H1 (cell line): Measurements from ENCODE around the gene NOX1.

Experiments used
- CBX5 ChIP-seq: fragments of 300-800, 300-1000 bp; sonication (generic); IDR thresholded peaks from 2 replicates; pipeline ENCODE4 v1.7.1; 2016; ENCODE audit warnings: antibody characterized with exemption, low read length, low read depth
- CEBPB ChIP-seq: IDR thresholded peaks from 2 replicates; pipeline ENCODE4 v1.6.1; 2012; ENCODE audit warnings: low read depth, low read length
- CREB1 ChIP-seq: IDR thresholded peaks from 2 replicates; pipeline ENCODE4 v1.6.1; 2012; ENCODE audit warnings: inconsistent platforms
- EP300 ChIP-seq, 2 experiments: IDR thresholded peaks; 1 replicate in 1 of 2; 2 replicates in 1 of 2; pipeline ENCODE4 v1.6.1; 2011 to 2012; ENCODE audit warnings: low read depth in 2 of 2, low read length in 2 of 2, mild to moderate bottlenecking in 2 of 2, borderline replicate concordance in 1 of 2, inconsistent platforms in 1 of 2, moderate library complexity in 1 of 2
- MAFK ChIP-seq: IDR thresholded peaks from 2 replicates; pipeline ENCODE4 v1.6.1; 2012; ENCODE audit warnings: low read depth, mild to moderate bottlenecking, improper control_type of control experiment, low read length
- PHF8 ChIP-seq: fragments of 200-600 bp; sonication (generic); conservative IDR thresholded peaks from 2 replicates; pipeline ENCODE4 v1.7.1; 2012; ENCODE audit warnings: low read depth, mild to moderate bottlenecking, inconsistent platforms, low read length, moderate library complexity
- POLR2A ChIP-seq, 2 experiments: IDR thresholded peaks; 1 replicate in 1 of 2; 2 replicates in 1 of 2; pipeline ENCODE4 v1.6.1; 2011; ENCODE audit warnings: low read depth in 2 of 2, low read length in 2 of 2, mild to moderate bottlenecking in 2 of 2; ENCODE audit errors: control extremely low read depth in 1 of 2
- POLR2AphosphoS5 ChIP-seq: IDR thresholded peaks from 2 replicates; pipeline ENCODE4 v1.6.1; 2011; ENCODE audit warnings: low read depth, low read length
- RFX5 ChIP-seq: IDR thresholded peaks from 2 replicates; pipeline ENCODE4 v1.6.1; 2011; ENCODE audit warnings: low read depth, low read length, improper control_type of control experiment, borderline replicate concordance
- RXRA ChIP-seq: IDR thresholded peaks from 2 replicates; pipeline ENCODE4 v1.6.1; 2011; ENCODE audit warnings: low read depth, mild to moderate bottlenecking, low read length, moderate library complexity; ENCODE audit not compliant: insufficient read depth
- SIN3A ChIP-seq, 2 experiments: IDR thresholded peaks in 1 of 2; conservative IDR thresholded peaks in 1 of 2; 2 replicates each; pipeline ENCODE4 v1.6.1; 2011 to 2012; ENCODE audit warnings: low read length in 2 of 2, improper control_type of control experiment in 1 of 2, low read depth in 1 of 2, mild to moderate bottlenecking in 1 of 2
- ZNF274 ChIP-seq: IDR thresholded peaks from 2 replicates; pipeline ENCODE4 v1.7.0; 2012; ENCODE audit warnings: low read length, borderline replicate concordance; ENCODE audit errors: extremely low read depth
- TF ChIP-seq, protein P1 (sequence below), 3 experiments: IDR thresholded peaks; 1 replicate in 2 of 3; 2 replicates in 1 of 3; pipeline versions ENCODE4 v1.5.1 to v1.6.1; 2011; ENCODE audit warnings: low read length in 3 of 3, mild to moderate bottlenecking in 3 of 3, inconsistent platforms in 2 of 3, low read depth in 1 of 3, moderate library complexity in 1 of 3; ENCODE audit not compliant: insufficient read depth in 1 of 3; ENCODE audit errors: control extremely low read depth in 1 of 3

DNA sequence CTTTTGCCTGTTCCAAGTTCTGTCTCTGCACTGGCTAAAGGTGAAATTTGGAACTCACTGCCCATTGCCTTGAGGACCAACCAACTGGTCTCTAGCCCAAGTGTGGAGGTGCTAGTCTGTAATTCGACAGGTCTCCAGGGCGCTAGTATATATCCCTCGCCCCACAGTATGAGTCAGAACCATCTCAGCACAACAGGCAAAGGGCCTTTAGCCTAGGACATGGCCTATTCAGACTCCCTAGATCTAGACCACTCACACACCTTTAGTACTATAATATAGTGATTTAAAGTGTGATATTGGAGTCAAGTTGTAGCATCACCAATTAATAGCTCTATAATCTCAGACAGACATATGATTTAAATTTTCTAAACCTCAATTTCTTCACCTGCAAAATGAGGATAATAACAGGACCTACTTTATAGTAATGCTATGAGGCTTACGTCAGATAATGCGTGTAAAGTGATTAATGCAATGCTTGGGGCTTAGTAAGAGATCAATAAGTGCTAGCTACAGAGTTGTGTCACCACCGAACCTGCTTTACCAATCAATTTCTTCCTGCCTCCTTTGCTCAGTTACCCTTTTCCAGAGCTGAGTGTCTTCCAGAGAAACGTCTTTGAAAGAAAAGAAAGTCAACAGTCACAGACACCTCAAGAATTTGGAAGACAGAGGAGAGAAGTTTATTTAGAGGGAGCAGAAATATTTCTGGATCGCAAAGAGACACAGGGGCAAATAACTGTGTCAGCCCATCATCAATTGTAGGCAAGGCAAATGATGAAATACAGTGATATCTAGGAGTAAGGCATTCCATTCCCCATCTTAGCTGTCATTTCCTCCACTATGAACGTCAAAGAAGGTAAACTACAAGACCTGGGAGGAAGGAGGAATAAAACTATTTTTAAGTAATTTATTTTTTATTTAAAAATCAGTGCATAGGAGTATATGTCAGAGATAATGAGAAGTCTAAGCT is 2.3 kb downstream of the NOX1 start:
- TF ChIP-seq EP300 (IDR thresholded peaks at IDR 0.05; ENCODE audit: borderline replicate concordance in 1 of 2, low read depth in 2 of 2, low read length in 2 of 2), result no peak
- TF ChIP-seq, protein P1, sequence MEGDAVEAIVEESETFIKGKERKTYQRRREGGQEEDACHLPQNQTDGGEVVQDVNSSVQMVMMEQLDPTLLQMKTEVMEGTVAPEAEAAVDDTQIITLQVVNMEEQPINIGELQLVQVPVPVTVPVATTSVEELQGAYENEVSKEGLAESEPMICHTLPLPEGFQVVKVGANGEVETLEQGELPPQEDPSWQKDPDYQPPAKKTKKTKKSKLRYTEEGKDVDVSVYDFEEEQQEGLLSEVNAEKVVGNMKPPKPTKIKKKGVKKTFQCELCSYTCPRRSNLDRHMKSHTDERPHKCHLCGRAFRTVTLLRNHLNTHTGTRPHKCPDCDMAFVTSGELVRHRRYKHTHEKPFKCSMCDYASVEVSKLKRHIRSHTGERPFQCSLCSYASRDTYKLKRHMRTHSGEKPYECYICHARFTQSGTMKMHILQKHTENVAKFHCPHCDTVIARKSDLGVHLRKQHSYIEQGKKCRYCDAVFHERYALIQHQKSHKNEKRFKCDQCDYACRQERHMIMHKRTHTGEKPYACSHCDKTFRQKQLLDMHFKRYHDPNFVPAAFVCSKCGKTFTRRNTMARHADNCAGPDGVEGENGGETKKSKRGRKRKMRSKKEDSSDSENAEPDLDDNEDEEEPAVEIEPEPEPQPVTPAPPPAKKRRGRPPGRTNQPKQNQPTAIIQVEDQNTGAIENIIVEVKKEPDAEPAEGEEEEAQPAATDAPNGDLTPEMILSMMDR (IDR thresholded peaks at IDR 0.05; ENCODE audit: control extremely low read depth in 1 of 3, insufficient read depth in 1 of 3, low read depth in 1 of 3, low read length in 3 of 3), result no peak
- TF ChIP-seq POLR2AphosphoS5, result no peak
- TF ChIP-seq POLR2A (IDR thresholded peaks at IDR 0.05; ENCODE audit: control extremely low read depth in 1 of 2, low read depth in 2 of 2, low read length in 2 of 2), result no peak
- TF ChIP-seq RFX5, result no peak
- TF ChIP-seq RXRA, result no peak
- TF ChIP-seq CBX5, result no peak
- no peak for TF ChIP-seq CEBPB
- no peak for TF ChIP-seq SIN3A (conservative IDR thresholded peaks at IDR 0.05 in 1 of 2, IDR thresholded peaks at IDR 0.05 in 1 of 2; ENCODE audit: low read depth in 1 of 2, low read length in 2 of 2)
- TF ChIP-seq ZNF274, result no peak
- no peak for TF ChIP-seq CREB1
- TF ChIP-seq MAFK, result no peak
- TF ChIP-seq PHF8, result no peak
